MM.1S (cell line): Measurements from ENCODE around the gene BCL2A1.

Experiments used
- CTCF ChIP-seq: fragments of 300-600 bp; sonication (generic); IDR thresholded peaks from 2 replicates; pipeline ENCODE4 v1.5.1; 2016; ENCODE audit warnings: antibody characterized with exemption, low read length, mixed read lengths
- EZH2 ChIP-seq: fragments of 300-600 bp; sonication (generic); optimal IDR thresholded peaks from 2 replicates; pipeline ENCODE3; 2017; ENCODE audit warnings: low read depth, mild to moderate bottlenecking, antibody characterized with exemption, low read length, mixed read lengths
- EZH2phosphoT487 ChIP-seq: fragments of 300-600 bp; sonication (generic); IDR thresholded peaks from 2 replicates; pipeline ENCODE4 v1.6.1; 2018; ENCODE audit warnings: antibody characterized with exemption, low read length

DNA sequence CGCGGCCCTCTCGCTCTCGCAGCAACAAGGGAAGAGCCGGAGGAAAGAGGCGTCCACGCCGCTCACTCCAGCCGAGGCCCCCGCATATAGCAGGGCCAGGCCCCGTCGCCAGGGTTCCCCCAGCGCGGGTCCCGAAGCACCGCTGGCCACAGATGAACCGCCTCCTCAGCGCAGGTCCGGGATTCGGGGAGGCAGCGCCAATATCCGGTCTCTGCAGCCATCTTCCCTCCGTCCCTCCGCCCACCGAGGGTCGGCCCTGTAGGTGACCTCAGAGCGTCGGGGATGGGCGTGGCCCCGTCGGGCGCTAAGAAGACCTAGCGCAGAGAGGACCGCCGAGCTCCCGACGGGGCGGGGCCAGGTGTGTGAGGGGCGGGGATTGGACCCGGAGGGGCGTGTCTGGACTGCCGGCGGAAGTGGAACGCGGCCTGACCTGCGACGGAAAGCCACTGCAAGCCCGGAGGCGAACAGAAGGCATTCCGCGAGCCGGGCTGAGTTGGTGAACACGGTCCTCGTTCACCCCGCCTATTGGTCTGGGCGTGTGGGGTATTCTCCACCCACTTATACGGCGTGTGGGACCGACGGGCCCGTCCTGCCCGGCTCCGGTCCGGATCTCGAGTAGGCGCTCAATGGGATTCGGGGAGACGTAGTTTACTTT, 47.4 kb downstream of the BCL2A1 start:
- no peak for TF ChIP-seq CTCF
- no peak for TF ChIP-seq EZH2
- TF ChIP-seq EZH2phosphoT487: no peak
